A549 (cell line): Measurements from ENCODE around the gene ITPR3. TPM values are rescaled to one million over a fixed set of nuclear protein-coding genes. Genes with fewer than 3 reads are reported as not detected.

Experiments used
- ATAC-seq, 2 experiments: fragments of 200-7000 bp in 1 of 2; fragments of >200 bp in 1 of 2; cut with Nextera tagmentation in 1 of 2; cut with Tn5 transposase in 1 of 2; 3 replicates each; pipeline versions ENCODE4 v1.8.0 to v1.9.1; 2018 to 2020; ENCODE audit warnings: mild to moderate bottlenecking in 1 of 2, moderate library complexity in 1 of 2
- CTCF ChIA-PET: fragments of 300-600 bp; sonication (Branson Sonifier 250); formaldehyde crosslinking; extraction: SDS; loops from one replicate; lab custom pipeline; 2021; ENCODE audit warnings: antibody characterized with exemption, inconsistent platforms; lab: Yijun Ruan, JAX
- POLR2A ChIA-PET: fragments of 350-600 bp; formaldehyde crosslinking; extraction: SDS; loops from one replicate; lab custom pipeline; 2021; ENCODE audit warnings: antibody characterized with exemption, inconsistent platforms; lab: Yijun Ruan, JAX
- DNase-seq, 2 experiments: peaks; one replicate each; pipeline versions ENCODE4 v3.0.0 to v3.0.0-alpha.2; 2011 to 2016; ENCODE audit warnings: low read depth in 1 of 2, low spot score in 1 of 2
- FAIRE-seq: peaks from 2 replicates; lab custom pipeline; 2011; peaks lifted over from hg19 to GRCh38; lab: Jason Lieb, UNC
- H3K27ac ChIP-seq, 2 experiments: fragments of >200 bp; sonication (Bioruptor Twin); formaldehyde crosslinking; 3 replicates each; pipeline ENCODE4 v1.5.1; 2016 to 2017
- H3K4me1 ChIP-seq: fragments of >200 bp; sonication (Bioruptor Twin); formaldehyde crosslinking; 3 replicates; pipeline ENCODE4 v1.6.1; 2016
- H3K4me2 ChIP-seq: fragments of >200 bp; sonication (Bioruptor Twin); formaldehyde crosslinking; 3 replicates; pipeline ENCODE4 v1.6.1; 2016
- H3K4me3 ChIP-seq: fragments of >200 bp; sonication (Bioruptor Twin); formaldehyde crosslinking; 3 replicates; pipeline ENCODE4 v1.5.1; 2016
- H3K9me3 ChIP-seq: fragments of >200 bp; sonication (Bioruptor Twin); formaldehyde crosslinking; 3 replicates; pipeline ENCODE4 v1.6.1; 2016
- CBX2 ChIP-seq: fragments of 200-600 bp; sonication (generic); IDR thresholded peaks from 2 replicates; pipeline ENCODE4 v1.6.1; 2016; ENCODE audit warnings: low read depth, mild to moderate bottlenecking, borderline replicate concordance
- CEBPB ChIP-seq, 2 experiments: fragments of >200 bp in 1 of 2; sonication (Bioruptor Twin) in 1 of 2; formaldehyde crosslinking in 1 of 2; IDR thresholded peaks; 2 replicates each; pipeline ENCODE4 v1.6.1; 2012 to 2016
- ELK1 ChIP-seq: fragments of 150-350 bp; IDR thresholded peaks from 2 replicates; pipeline ENCODE4 v1.6.1; 2014; ENCODE audit warnings: low read depth, mild to moderate bottlenecking, low read length
- ESRRA ChIP-seq: fragments of 150-350 bp; IDR thresholded peaks from 2 replicates; pipeline ENCODE4 v1.6.1; 2014; ENCODE audit warnings: mild to moderate bottlenecking, low read length, borderline replicate concordance
- FOXS1 ChIP-seq: fragments of 250-450 bp; sonication (Bioruptor Pico); IDR thresholded peaks from 2 replicates; pipeline ENCODE4 v1.5.0; 2020; ENCODE audit warnings: mild to moderate bottlenecking, moderate library complexity
- GATA3 ChIP-seq: IDR thresholded peaks from 2 replicates; pipeline ENCODE4 v1.6.1; 2012; ENCODE audit warnings: borderline replicate concordance
- HOXA7 ChIP-seq: fragments of 250-450 bp; sonication (Bioruptor Pico); IDR thresholded peaks from 2 replicates; pipeline ENCODE4 v1.5.0; 2020; ENCODE audit warnings: mild to moderate bottlenecking, moderate library complexity
- HOXB13 ChIP-seq: fragments of 250-450 bp; sonication (Bioruptor Pico); IDR thresholded peaks from 2 replicates; pipeline ENCODE4 v1.5.0; 2020; ENCODE audit warnings: low read depth, mild to moderate bottlenecking, moderate library complexity
- KDM1A ChIP-seq: fragments of 200-600 bp; sonication (generic); IDR thresholded peaks from 2 replicates; pipeline ENCODE4 v1.6.1; 2016; ENCODE audit warnings: low read depth, mild to moderate bottlenecking
- KDM5A ChIP-seq: fragments of 200-600 bp; sonication (generic); IDR thresholded peaks from 2 replicates; pipeline ENCODE4 v1.6.1; 2016; ENCODE audit warnings: antibody characterized with exemption, mild to moderate bottlenecking
- MAZ ChIP-seq: fragments of 150-350 bp; IDR thresholded peaks from 2 replicates; pipeline ENCODE4 v1.6.1; 2014; ENCODE audit warnings: antibody characterized with exemption, low read depth, low read length, borderline replicate concordance
- MYC ChIP-seq: IDR thresholded peaks from 2 replicates; pipeline ENCODE4 v1.6.1; 2012; ENCODE audit warnings: mild to moderate bottlenecking, inconsistent platforms, low read length, improper control_type of control experiment, borderline replicate concordance
- NPAS2 ChIP-seq: fragments of 250-450 bp; sonication (Bioruptor Pico); IDR thresholded peaks from 2 replicates; pipeline ENCODE4 v1.8.0; 2022; ENCODE audit warnings: mild to moderate bottlenecking, moderate library complexity, borderline replicate concordance
- PHF8 ChIP-seq: fragments of 200-600 bp; sonication (generic); IDR thresholded peaks from 2 replicates; pipeline ENCODE4 v1.6.1; 2016; ENCODE audit warnings: low read depth, mild to moderate bottlenecking, antibody characterized with exemption, moderate library complexity, borderline replicate concordance
- REST ChIP-seq: fragments of 200-600 bp; sonication (generic); IDR thresholded peaks from 2 replicates; pipeline ENCODE4 v1.6.1; 2016; ENCODE audit warnings: antibody characterized with exemption, mild to moderate bottlenecking, moderate library complexity
- SMC3 ChIP-seq: fragments of >200 bp; sonication (Bioruptor Twin); formaldehyde crosslinking; IDR thresholded peaks from 3 replicates; pipeline ENCODE4 v1.6.1; 2018; ENCODE audit warnings: inconsistent platforms
- TFCP2L1 ChIP-seq: fragments of 250-450 bp; sonication (Bioruptor Pico); IDR thresholded peaks from 2 replicates; pipeline ENCODE4 v1.5.0; 2021; ENCODE audit warnings: mild to moderate bottlenecking
- USF2 ChIP-seq: fragments of 450-650 bp; IDR thresholded peaks from 2 replicates; pipeline ENCODE4 v1.6.1; 2014; ENCODE audit warnings: antibody characterized with exemption
- ZFP36 ChIP-seq: fragments of 450-650 bp; IDR thresholded peaks from 2 replicates; pipeline ENCODE4 v1.6.1; 2014; ENCODE audit warnings: borderline replicate concordance; ENCODE audit not compliant: partially characterized antibody
- ZNF302 ChIP-seq: fragments of 250-450 bp; sonication (Bioruptor Pico); IDR thresholded peaks from 2 replicates; pipeline ENCODE4 v1.9.0; 2021; ENCODE audit warnings: inconsistent platforms, mild to moderate bottlenecking, moderate library complexity
- ZSCAN20 ChIP-seq: fragments of 250-450 bp; sonication (Bioruptor Pico); IDR thresholded peaks from 2 replicates; pipeline ENCODE4 v1.8.0; 2022; ENCODE audit warnings: mild to moderate bottlenecking, moderate library complexity
- WGBS: methylation state at CpG from one replicate; pipeline ENCODE4 v1.1.6; 2017; ENCODE audit errors: missing lambda C conversion rate; 5-methylcytosine and 5-hydroxymethylcytosine counted together
- polyA plus RNA-seq, 4 experiments: library from polyadenylated mRNA; depleted of rRNA in 3 of 4; stranded (reverse); fragments of >200 nt; fragmentation: RNase III in 1 of 4; extraction: RNeasy Plus Mini Kit Qiagen cat#74134 plus additional on column Dnase treatment in 1 of 4; gene quantifications; 2 replicates in 3 of 4; 3 replicates in 1 of 4; pipeline ENCODE4 v1.2.3, GENCODE V29; 2011 to 2017
- TF ChIP-seq, protein P1 (sequence below): IDR thresholded peaks from 2 replicates; pipeline ENCODE4 v1.6.1; 2012

The ITPR3 gene
- polyA plus RNA-seq, 2 of the 4 experiments (the other 2 are of a cell fraction): 17.6 to 20.8 TPM

GRCh38 chr6:33638556-33638955, 17.4 kb downstream of the ITPR3 start (continued):
- TF ChIP-seq REST (no peak), MYC (no peak), PHF8 (no peak)

DNA sequence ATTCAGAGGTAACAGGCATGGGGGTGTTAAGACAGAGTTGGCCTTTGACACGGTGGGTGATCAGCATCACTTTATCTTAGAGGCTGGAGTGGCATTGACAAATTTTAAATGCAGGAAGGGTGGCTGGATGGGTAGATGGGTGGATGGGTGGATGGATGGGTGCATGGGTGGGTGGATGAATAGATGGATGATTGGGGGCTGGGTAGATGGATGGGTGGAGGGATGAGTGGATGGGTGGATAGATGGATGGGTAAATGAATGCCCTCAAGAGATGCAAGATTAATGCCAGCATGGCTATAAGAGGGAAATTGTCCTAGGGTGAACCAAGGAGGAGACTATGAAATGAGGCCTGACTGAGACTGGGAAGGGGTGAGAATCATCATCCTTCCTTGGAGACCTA, 18.4 kb downstream of the ITPR3 start:
- WGBS: 93% methylated on average over 1 of the region's 1 CpG
- ATAC-seq (no peak), DNase-seq (no peak), FAIRE-seq (no peak)
- Histone ChIP-seq H3K4me3 (no peak overlapping the region), H3K4me2 (no peak overlapping the region), H3K9me3 (no peaks in the 10 kb centered on the region), H3K27ac (no peak overlapping the region), H3K4me1 (peaks cover 16% of the 10 kb centered on the region; the same call in 2 of the 3 replicates)
- TF ChIP-seq GATA3 (no peak), USF2 (no peak), CEBPB (IDR thresholded peaks at IDR 0.05) (no peak)
- TF ChIP-seq, protein P1, sequence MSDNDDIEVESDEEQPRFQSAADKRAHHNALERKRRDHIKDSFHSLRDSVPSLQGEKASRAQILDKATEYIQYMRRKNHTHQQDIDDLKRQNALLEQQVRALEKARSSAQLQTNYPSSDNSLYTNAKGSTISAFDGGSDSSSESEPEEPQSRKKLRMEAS: no peak
- CTCF ChIA-PET: interaction anchor here (1.8 kb wide), 1 partner anchor 61 kb away, joined by 4 read pairs; no protein-coding TSS in a partner anchor
- POLR2A ChIA-PET: no interaction called here

DNA sequence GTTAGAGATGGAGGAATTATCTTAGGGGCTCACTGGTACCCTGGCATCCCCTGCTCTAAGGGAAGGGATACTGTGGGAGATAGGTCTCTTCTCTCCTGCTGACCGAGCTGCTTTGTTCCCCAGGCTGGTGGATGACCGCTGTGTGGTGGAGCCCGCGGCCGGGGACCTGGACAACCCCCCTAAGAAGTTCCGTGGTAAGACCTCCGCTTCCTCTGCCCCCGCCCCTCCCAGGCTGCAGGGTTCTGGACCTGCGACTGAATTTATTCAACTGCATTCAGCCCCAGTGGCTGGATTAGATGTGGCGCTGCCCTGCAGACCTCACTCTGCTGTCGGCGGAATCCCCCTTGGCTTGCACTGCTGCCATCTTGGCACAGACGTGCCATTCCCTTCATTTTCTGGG, 19.2 kb downstream of the ITPR3 start:
- ChIA-PET CTCF (no interaction called here), POLR2A (no interaction called here)
- H3K4me2 ChIP-seq: no peak overlapping the region
- DNase-seq (no peak), FAIRE-seq (no peak), ATAC-seq (no peak)
- WGBS: 89% methylated on average over 12 of the region's 13 CpGs
- H3K9me3 ChIP-seq: no peaks in the 10 kb centered on the region
- H3K4me3 ChIP-seq: no peak overlapping the region
- H3K27ac ChIP-seq: no peak overlapping the region
- peaks cover 13% of the 10 kb centered on the region; the same call in 2 of the 3 replicates for H3K4me1 ChIP-seq
- TF ChIP-seq KDM5A (no peak), NPAS2 (CRISPR knock-in tag) (no peak), HOXB13 (CRISPR knock-in tag) (no peak), TFCP2L1 (CRISPR knock-in tag) (no peak), ZSCAN20 (CRISPR knock-in tag) (no peak), ELK1 (no peak), MAZ (no peak), CBX2 (no peak), SMC3 (no peak), USF2 (no peak), ESRRA (no peak), FOXS1 (no peak), REST (no peak), CEBPB (IDR thresholded peaks at IDR 0.05) (no peak), KDM1A (no peak), ZNF302 (CRISPR knock-in tag) (no peak), HOXA7 (CRISPR knock-in tag) (no peak), ZFP36 (no peak)
- TF ChIP-seq, protein P1: no peak
